CD4-positive, alpha-beta memory T cell (primary cell): Measurements from ENCODE around the gene EXTL1. TPM values are rescaled to one million over a fixed set of nuclear protein-coding genes. Genes with fewer than 3 reads are reported as not detected.

Source experiments
- CTCF ChIA-PET: fragments of 350-600 bp; sonication (Branson Sonifier 250); formaldehyde crosslinking; loops from one replicate; lab custom pipeline; 2021; ENCODE audit warnings: inconsistent platforms; ENCODE audit not compliant: partially characterized antibody; lab: Charles Lee
- POLR2A ChIA-PET: fragments of 350-600 bp; sonication (Branson Sonifier 250); formaldehyde crosslinking; loops from one replicate; lab custom pipeline; 2021; ENCODE audit not compliant: partially characterized antibody; lab: Charles Lee
- DNase-seq, 5 donors: peaks; one replicate each; pipeline versions ENCODE4 v3.0.0 to v3.0.0-alpha.2; 2020 to 2022; ENCODE audit warnings: mixed read lengths in 1 of 5
- H3K27ac ChIP-seq: one replicate; pipeline ENCODE4 v1.7.0; 2013; ENCODE audit warnings: low read depth, low read length
- H3K27me3 ChIP-seq: 2 replicates; pipeline ENCODE4 v1.7.0; 2013; ENCODE audit warnings: mild to moderate bottlenecking, low read length, moderate library complexity; ENCODE audit not compliant: insufficient read depth
- H3K36me3 ChIP-seq: 2 replicates; pipeline ENCODE4 v1.7.0; 2013; ENCODE audit warnings: mild to moderate bottlenecking, low read length, moderate library complexity; ENCODE audit not compliant: insufficient read depth
- H3K4me1 ChIP-seq: 2 replicates; pipeline ENCODE4 v1.7.0; 2013; ENCODE audit warnings: mild to moderate bottlenecking, low read length, moderate library complexity; ENCODE audit not compliant: insufficient read depth
- H3K4me3 ChIP-seq, 2 donors: one replicate each; pipeline ENCODE4 v1.7.0; 2013; ENCODE audit warnings: low read length in 2 of 2, mild to moderate bottlenecking in 1 of 2
- H3K9me3 ChIP-seq, 2 donors: one replicate each; pipeline ENCODE4 v1.7.0; 2013; ENCODE audit warnings: low read length in 2 of 2, control low read depth in 1 of 2; ENCODE audit not compliant: control insufficient read depth in 1 of 2
- H3K27ac Mint-ChIP-seq, 7 donors: one replicate each; pipeline ENCODE4 v1.8.0; 2020 to 2021; ENCODE audit warnings: mixed read lengths in 7 of 7, mild to moderate bottlenecking in 6 of 7, inconsistent platforms in 3 of 7, moderate library complexity in 3 of 7
- H3K27me3 Mint-ChIP-seq, 2 donors: one replicate each; pipeline ENCODE4 v1.8.0; 2020 to 2021; ENCODE audit warnings: mixed read lengths in 2 of 2
- H3K36me3 Mint-ChIP-seq, 2 donors: one replicate each; pipeline ENCODE4 v1.8.0; 2020 to 2021; ENCODE audit warnings: mixed read lengths in 2 of 2, inconsistent platforms in 1 of 2, mild to moderate bottlenecking in 1 of 2
- H3K4me1 Mint-ChIP-seq, 4 donors: one replicate each; pipeline ENCODE4 v1.8.0; 2020 to 2021; ENCODE audit warnings: mixed read lengths in 4 of 4, mild to moderate bottlenecking in 1 of 4
- H3K4me3 Mint-ChIP-seq, 8 donors: one replicate each; pipeline ENCODE4 v1.8.0; 2020 to 2021; ENCODE audit warnings: mixed read lengths in 8 of 8, mild to moderate bottlenecking in 7 of 8, moderate library complexity in 6 of 8, inconsistent platforms in 3 of 8
- H3K9me3 Mint-ChIP-seq, 8 donors: one replicate each; pipeline ENCODE4 v1.8.0; 2020 to 2021; ENCODE audit warnings: mixed read lengths in 8 of 8, mild to moderate bottlenecking in 5 of 8, inconsistent platforms in 3 of 8, moderate library complexity in 1 of 8
- intact Hi-C: fragments of 100-400 bp; cut with micrococcal nuclease; formaldehyde crosslinking; loops from one replicate; pipeline ENCODE4 v1.15.1; 2023
- polyA plus RNA-seq, 2 donors: library from polyadenylated mRNA; unstranded; fragments of 300-500 nt; fragmentation: Illumina TruSeq; gene quantifications; one replicate each; pipeline ENCODE4 v1.2.3, GENCODE V29; 2021
- total RNA-seq, 2 experiments: library from RNA; stranded (reverse); gene quantifications; one replicate each; pipeline ENCODE4 v1.2.3, GENCODE V29; 2021

EXTL1 gene
- total and polyA plus RNA-seq, 4 experiments from 2014 or later: 0.12 to 0.19 TPM; not detected in 2

DNA sequence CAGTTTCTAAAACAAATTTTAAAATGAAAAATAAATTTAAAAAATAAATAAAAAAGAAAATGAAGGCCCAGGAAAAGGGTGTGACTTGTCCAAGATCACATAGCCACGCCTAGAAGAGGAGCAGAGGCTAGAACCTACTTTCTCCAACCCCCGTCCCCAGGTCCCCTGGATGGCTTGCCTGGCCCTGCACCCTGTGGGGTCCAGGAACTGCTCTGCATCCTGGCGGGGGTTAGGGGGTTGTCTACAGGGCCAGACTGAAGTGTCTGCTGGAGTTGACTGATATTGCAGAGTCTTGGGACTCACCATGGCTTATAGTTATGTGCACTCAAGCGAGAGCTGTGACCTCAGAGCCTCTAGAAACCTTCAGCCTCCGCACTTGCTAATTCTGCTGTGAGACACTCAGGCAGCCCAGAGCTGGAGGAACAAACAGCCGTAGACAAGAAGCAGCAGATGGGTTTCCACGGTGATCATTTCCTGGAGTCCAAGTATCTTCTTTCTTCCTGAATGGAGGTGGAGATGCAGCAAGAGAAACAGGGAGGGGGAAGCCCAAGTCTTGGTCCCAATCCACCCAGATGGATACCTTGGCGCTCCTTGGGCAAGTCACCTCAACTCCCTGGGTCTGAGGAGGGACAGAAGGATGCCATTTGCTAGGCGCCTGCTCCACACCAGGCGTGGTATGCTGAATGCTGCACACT lies 5.2 kb upstream of the EXTL1 start:
- Mint-ChIP-seq H3K9me3 (no peaks in the 10 kb centered on the region), H3K4me3 (no peak overlapping the region), H3K36me3 (no peaks in the 10 kb centered on the region), H3K4me1 (peaks cover 0 to 7% (median 2%) of the 10 kb centered on the region in 4 donors), H3K27me3 (no peaks in the 10 kb centered on the region), H3K27ac (no peak overlapping the region)
- Histone ChIP-seq H3K4me3 (no peak overlapping the region), H3K27me3 (no peaks in the 10 kb centered on the region), H3K9me3 (no peaks in the 10 kb centered on the region), H3K27ac (no peak overlapping the region), H3K36me3 (no peaks in the 10 kb centered on the region), H3K4me1 (no peaks in the 10 kb centered on the region)
- no peak for DNase-seq
- CTCF ChIA-PET: interaction anchor here (0.5 to 1.2 kb wide), 2 partner anchors 11 to 121 kb away, joined by 3 read pairs; no protein-coding TSS in a partner anchor
- POLR2A ChIA-PET: no interaction called here
- intact Hi-C loops: no loop called here

DNA sequence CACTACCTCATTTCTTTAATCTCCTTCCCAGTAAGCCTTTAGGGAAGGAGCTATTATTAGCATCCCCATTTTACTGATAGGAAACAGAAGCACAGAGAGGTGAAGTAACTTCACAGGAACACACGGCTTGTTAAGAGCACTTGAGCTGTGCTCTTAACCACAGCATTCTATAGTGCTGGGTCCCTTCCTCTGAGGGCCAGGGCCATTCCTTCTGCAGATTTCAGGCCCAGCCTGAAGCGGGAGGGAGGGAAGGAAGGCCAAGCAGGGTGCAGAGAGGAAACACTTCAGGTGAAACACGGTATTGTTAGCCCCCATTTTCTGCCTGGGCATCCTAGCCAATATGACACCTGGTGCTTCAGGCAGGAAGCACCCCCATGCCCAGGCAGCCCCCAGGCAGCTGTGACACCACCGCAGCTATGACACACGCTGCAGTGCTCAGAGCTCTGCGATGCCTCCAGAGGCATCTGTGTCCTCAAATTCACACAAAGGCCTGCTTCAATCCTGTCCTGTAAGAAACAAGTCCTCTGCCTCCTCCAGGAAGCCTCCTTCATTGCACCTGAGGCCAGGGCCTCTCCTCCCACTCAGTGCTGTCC lies 4.5 kb upstream of the EXTL1 start:
- POLR2A ChIA-PET: no interaction called here

DNA sequence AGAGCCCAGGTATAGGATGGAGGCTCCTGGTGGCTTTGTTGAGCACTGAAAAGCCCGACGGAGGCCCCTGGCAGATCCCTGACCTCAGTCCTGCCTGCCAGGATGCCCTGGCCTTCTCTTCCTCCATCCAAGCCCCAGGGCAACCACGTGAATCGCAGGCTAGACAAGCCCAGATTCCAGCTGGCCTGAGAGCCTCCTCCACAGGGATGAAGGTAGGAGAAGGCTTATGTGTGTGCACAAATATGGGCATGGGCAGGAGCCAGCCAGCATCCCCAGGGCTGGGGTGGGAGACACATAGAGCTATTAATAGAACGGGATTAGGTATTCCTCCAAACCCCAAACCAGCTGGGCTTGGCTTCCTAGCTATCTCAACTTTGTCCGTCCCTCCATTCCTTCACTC lies 4.0 kb upstream of the EXTL1 start:
- ChIA-PET CTCF (interaction anchor here (0.6 to 1.2 kb wide), 2 partner anchors 14 to 122 kb away, joined by 3 read pairs; no protein-coding TSS in a partner anchor), POLR2A (no interaction called here)
- Histone ChIP-seq H3K4me1 (no peaks in the 10 kb centered on the region), H3K4me3 (no peak overlapping the region), H3K36me3 (no peaks in the 10 kb centered on the region), H3K27ac (no peak overlapping the region), H3K27me3 (no peaks in the 10 kb centered on the region), H3K9me3 (no peaks in the 10 kb centered on the region)
- H3K4me1 Mint-ChIP-seq: peaks cover 0 to 7% (median 2%) of the 10 kb centered on the region in 4 donors
- no peaks in the 10 kb centered on the region for H3K9me3 Mint-ChIP-seq
- no peak overlapping the region for H3K27ac Mint-ChIP-seq
- no peak overlapping the region for H3K4me3 Mint-ChIP-seq
- no peaks in the 10 kb centered on the region for H3K27me3 Mint-ChIP-seq
- intact Hi-C loops: no loop called here
- no peaks in the 10 kb centered on the region for H3K36me3 Mint-ChIP-seq
- no peak for DNase-seq

More for the DNA sequence above, 4.5 kb upstream of the EXTL1 start:
- H3K36me3 Mint-ChIP-seq: no peaks in the 10 kb centered on the region
- CTCF ChIA-PET: interaction anchor here (0.5 to 1.2 kb wide), 2 partner anchors 10 to 121 kb away, joined by 3 read pairs; no protein-coding TSS in a partner anchor
- H3K27me3 Mint-ChIP-seq: no peaks in the 10 kb centered on the region
- H3K9me3 Mint-ChIP-seq: no peaks in the 10 kb centered on the region
- no peak overlapping the region for H3K4me3 ChIP-seq
- no peaks in the 10 kb centered on the region for H3K9me3 ChIP-seq
- no peak overlapping the region for H3K4me3 Mint-ChIP-seq
- peaks cover 0 to 7% (median 2%) of the 10 kb centered on the region in 4 donors for H3K4me1 Mint-ChIP-seq
- no peak for DNase-seq
- H3K4me1 ChIP-seq: no peaks in the 10 kb centered on the region
- no peak overlapping the region for H3K27ac Mint-ChIP-seq
- intact Hi-C loops: no loop called here
- H3K36me3 ChIP-seq: no peaks in the 10 kb centered on the region
- no peaks in the 10 kb centered on the region for H3K27me3 ChIP-seq
- no peak overlapping the region for H3K27ac ChIP-seq

DNA sequence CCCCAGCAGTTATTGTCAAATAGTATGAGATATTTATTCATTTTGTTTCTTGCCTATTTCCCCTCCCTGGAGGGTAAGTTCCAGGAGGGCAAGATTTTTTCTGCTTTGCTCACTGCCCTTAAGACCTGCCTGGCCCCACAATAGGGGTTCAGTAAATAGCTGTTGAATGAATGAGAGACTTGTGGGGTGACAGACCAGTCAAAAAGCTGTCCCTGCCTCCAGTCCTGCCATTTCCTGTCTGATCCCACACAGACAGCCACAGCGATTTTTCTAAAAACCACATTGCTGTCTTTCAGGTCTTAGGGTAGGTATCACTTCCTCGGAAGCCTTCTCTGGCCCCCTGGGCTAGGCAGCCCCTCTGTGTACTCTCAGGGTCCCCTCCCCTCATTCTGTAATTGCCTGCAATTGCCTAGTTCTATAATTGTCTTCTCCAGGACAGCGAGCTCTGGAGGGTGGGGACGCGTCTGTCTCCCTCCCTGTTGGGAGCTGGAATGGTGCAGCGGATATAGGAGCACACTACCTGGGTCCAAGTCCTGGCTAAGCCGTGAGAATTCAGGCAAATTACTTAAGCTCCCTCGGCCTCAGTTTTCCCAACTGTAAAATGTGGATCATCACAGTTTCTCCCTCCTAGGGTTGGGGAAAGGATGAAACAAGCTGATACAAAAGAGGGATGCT lies 1.8 kb upstream of the EXTL1 start:
- CTCF ChIA-PET: interaction anchor here (0.8 to 1.3 kb wide), 2 partner anchors 17 to 124 kb away, joined by 3 read pairs; no protein-coding TSS in a partner anchor
- no peak for DNase-seq
- POLR2A ChIA-PET: interaction anchor here (0.5 to 0.9 kb wide), 2 partner anchors 15 to 558 kb away, joined by 3 to 4 read pairs; no protein-coding TSS in a partner anchor
- Histone ChIP-seq H3K27ac (no peak overlapping the region), H3K27me3 (no peaks in the 10 kb centered on the region), H3K9me3 (no peaks in the 10 kb centered on the region), H3K36me3 (no peaks in the 10 kb centered on the region), H3K4me1 (no peaks in the 10 kb centered on the region), H3K4me3 (no peak overlapping the region)
- Mint-ChIP-seq H3K27ac (no peak overlapping the region), H3K4me3 (no peak overlapping the region), H3K27me3 (no peaks in the 10 kb centered on the region), H3K9me3 (no peaks in the 10 kb centered on the region), H3K4me1 (peaks cover 0 to 7% (median 2%) of the 10 kb centered on the region in 4 donors), H3K36me3 (no peaks in the 10 kb centered on the region)
- intact Hi-C loops: no loop called here

DNA sequence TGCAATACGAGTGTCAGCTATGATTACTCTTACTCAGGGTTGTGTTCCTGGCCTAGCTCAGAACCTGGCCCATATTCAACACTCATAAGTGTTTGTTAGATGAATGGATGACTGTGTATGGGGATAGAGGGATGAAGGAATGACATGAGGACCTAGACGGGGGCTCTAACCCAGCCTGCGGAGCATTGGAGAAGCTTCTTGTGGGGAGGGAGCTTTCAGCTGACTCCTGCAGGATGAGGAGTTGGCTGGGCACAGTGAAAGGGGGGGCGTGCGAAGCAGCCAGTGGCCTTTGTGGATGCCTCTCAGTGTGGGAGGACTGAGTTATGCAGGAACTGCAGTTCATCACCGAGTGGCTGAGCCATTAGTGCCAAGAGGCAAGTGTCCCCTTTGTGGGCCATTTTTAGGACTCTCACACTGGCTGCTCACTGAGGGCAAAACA lies 1.2 kb upstream of the EXTL1 start:
- CTCF ChIA-PET: interaction anchor here (0.8 to 1.3 kb wide), 2 partner anchors 16 to 125 kb away, joined by 3 read pairs; no protein-coding TSS in a partner anchor
- Mint-ChIP-seq H3K27me3 (no peaks in the 10 kb centered on the region), H3K4me1 (peaks cover 0 to 7% (median 2%) of the 10 kb centered on the region in 4 donors), H3K9me3 (no peaks in the 10 kb centered on the region), H3K4me3 (no peak overlapping the region), H3K36me3 (no peaks in the 10 kb centered on the region), H3K27ac (peak overlapping the region in 1 of 7 donors; percentile 50)
- Histone ChIP-seq H3K4me3 (no peak overlapping the region), H3K9me3 (no peaks in the 10 kb centered on the region), H3K4me1 (no peaks in the 10 kb centered on the region), H3K27ac (no peak overlapping the region), H3K27me3 (no peaks in the 10 kb centered on the region), H3K36me3 (no peaks in the 10 kb centered on the region)
- DNase-seq: no peak
- intact Hi-C loops: no loop called here
- POLR2A ChIA-PET: interaction anchor here (0.5 to 0.9 kb wide), 2 partner anchors 14 to 559 kb away, joined by 3 to 4 read pairs; no protein-coding TSS in a partner anchor

DNA sequence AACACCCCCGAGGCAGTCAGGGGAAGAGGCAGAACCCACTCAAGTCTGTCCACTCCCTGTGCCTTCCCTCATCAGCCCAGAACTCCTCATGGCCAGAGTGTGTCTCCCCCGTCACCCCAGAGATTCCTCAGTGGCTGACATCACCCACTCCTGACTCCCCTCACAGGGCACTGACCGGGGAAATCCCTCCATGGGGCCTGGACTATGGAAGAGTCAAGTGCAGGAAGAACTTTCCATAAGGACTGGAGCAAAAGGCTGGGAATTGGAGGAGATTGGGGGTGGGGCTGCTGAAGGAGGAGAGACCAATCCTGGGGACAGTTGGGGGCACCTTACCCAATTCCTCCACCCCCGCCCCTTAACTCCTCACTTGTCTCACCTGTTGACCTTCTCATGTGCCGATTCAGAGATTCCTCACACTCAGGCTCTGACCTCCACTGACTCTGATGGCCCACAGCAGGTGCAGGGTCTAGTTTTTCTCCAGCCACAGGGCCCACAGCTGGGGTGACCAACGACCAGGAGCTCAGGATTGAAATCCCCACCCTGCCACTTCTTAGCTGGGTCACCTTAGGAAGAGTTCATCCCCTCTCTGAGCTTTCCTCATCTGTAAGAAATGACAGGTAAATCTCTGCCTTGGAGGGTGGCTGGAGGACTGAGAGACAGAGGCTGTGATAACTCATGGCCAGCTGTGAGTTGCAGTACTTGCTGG lies 481 bp upstream of the EXTL1 start:
- DNase-seq: no peak
- ChIA-PET POLR2A (no interaction called here), CTCF (no interaction called here)
- H3K27ac Mint-ChIP-seq: peak overlapping the region in 1 of 7 donors; percentile 53
- H3K9me3 Mint-ChIP-seq: no peaks in the 10 kb centered on the region
- H3K4me3 Mint-ChIP-seq: no peak overlapping the region
- no peaks in the 10 kb centered on the region for H3K36me3 Mint-ChIP-seq
- intact Hi-C loops: no loop called here
- no peaks in the 10 kb centered on the region for H3K9me3 ChIP-seq
- no peaks in the 10 kb centered on the region for H3K36me3 ChIP-seq
- H3K27me3 ChIP-seq: no peaks in the 10 kb centered on the region
- H3K4me1 Mint-ChIP-seq: peaks cover 0 to 7% (median 2%) of the 10 kb centered on the region in 4 donors
- no peaks in the 10 kb centered on the region for H3K27me3 Mint-ChIP-seq
- H3K4me3 ChIP-seq: no peak overlapping the region
- no peak overlapping the region for H3K27ac ChIP-seq
- no peaks in the 10 kb centered on the region for H3K4me1 ChIP-seq
